Umbilical cord (tissue), 2 donors: Measurements from ENCODE around the gene INPP5D. TPM values are rescaled to one million over a fixed set of nuclear protein-coding genes. Genes with fewer than 3 reads are reported as not detected.

Experiments
- DNase-seq: peaks from one replicate; pipeline ENCODE4 v3.0.0-alpha.2; 2015; ENCODE audit warnings: low spot score
- total RNA-seq: library from RNA; depleted of rRNA; stranded (reverse); fragments of >200 nt; gene quantifications from one replicate; pipeline ENCODE4 v1.2.3, GENCODE V29; 2014; ENCODE audit warnings: low replicate concordance; ENCODE audit not compliant: insufficient read depth

INPP5D gene
- total RNA-seq, 1 donor from 2014 or later: 5.8 TPM

GRCh38 chr2:233208382-233209116 is 148.4 kb downstream of the INPP5D start:
- no peak for DNase-seq

DNA sequence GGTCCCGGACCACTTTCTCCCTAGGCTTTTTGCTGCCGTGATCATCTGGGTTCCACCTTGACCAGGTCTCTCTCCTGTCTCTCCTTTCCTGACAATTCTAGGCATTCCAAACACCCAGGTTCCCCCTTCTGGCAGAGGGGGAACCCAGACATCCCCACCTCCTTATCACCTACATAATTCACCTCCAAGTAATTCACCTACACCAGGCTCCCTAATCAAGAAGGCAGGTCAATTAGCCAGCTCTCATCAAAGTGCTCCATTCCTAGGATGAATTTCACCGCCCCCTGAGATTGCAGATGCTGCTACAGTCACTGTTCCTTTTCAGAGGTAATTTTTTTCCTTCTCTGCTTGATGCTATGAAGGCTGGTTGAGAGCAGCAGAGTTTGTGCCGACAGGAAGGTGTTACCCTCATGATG is 149.0 kb downstream of the INPP5D start:
- no peak for DNase-seq

- peak; percentile 35 for DNase-seq
Observed at GRCh38 chr2:233209533-233210171, 149.5 kb downstream of the INPP5D start.

DNA sequence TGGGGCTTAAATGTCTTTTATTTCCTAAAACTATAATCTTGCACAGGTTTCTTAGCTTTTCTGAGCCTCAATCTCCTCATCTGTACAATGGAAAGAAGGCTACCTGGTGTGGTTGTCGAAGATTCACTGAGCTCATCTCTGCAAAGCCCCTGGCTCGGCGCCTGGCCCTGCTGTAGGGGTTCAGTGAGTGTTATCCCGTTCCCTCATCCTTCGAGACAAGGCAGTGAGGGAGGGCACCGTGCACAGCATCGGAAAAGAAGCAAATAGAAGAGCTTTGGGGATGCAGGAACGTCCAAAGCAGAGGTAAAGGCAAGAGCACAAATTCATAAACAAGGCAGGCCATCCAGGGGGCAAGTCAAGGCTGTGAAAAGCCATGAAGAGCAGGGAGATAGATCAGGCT is 150.1 kb downstream of the INPP5D start:
- DNase-seq: no peak

DNA sequence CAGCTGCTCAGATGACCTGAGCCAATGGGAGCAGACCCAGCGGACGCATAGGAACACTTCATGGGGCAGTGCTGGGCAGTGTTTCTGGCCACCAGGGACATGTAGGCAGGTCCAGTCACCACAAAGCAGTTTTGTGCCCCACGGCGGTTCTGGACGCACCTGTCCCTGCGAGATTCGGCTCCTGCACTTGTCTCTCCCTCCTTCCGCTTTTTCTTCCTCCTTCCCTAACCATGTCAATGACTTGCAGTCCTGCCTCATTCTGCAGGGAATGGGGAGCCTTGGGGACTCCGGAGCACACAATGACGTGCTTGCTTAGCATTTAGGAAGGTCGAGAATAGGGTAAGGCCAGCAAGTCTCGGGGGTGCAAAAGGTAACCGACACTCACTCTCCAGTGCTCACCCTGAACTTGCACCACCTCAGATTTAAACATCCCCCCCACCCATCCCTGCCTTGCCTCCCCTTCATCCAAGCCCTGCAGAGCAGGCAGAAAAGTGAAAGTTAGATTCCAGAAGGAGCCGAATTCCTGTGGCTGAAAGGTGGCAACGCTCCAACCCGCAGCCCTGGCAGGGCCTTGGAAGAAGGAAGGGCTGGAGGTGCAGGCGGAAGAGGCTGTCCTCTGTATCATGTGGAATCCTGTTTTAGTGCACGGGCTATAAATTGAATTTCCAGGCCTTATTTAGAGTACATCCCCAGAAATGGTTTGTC is 150.9 kb downstream of the INPP5D start:
- DNase-seq: peak; percentile 88

DNA sequence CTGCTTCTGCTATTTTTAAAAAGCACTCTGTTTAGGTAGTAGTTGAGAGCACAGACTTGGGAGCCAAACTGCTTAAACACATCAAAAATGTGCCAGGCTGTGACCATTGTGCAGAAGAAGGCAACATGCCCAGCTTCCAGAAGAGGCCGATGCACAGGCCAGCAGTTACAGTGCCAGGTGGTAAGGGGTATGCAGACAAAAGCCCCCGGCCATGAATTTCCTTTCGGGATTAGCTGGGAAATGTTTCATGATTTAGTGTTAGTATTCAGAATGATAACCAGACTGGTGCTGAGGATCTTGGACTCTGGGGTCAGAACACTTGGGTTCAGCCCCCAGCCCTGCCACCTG is 151.4 kb downstream of the INPP5D start:
- no peak for DNase-seq

- no peak for DNase-seq
Observed at GRCh38 chr2:233213011-233213410, 152.9 kb downstream of the INPP5D start.

DNA sequence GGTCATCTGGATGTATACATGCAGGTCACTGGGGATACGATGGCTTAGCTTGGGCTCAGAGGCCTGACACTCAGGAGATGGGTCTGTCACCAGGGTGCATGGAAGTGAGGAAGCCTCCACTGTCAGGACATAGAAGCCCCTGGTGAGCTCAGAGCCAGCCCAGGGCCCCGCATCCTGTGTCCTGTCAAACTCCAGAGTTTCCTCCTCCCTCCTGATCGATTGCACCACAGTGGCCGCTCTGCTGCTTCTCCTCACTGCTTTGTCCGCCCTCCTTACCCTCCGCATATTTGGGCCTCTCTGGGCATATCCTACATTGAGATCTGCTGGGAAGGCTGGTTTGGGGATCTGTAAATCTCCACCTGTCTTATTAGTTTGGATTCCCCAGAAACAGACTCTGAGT is 153.8 kb downstream of the INPP5D start:
- DNase-seq: no peak

DNA sequence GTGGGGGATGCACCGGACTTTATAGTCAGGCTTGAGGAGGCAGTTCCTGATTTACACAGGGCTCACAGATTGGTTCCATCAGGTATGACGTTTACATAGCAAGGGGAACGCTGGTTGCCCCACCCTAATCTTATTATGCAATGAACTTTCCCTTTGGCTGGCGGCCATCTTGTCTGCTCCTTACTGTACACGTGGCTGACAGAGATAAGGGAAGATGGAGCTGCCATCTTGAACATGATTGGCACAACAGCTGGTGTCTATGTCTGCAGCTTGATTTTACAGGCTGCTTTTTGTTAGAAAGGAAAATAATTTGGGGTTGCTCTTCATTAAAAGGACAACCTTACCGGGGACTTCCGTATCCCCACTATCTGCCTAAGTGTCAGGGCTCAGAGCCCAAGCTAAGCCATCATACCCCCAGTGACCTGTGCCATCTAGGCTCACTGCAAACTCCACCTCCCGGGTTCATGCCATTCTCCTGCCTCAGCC is 157.8 kb downstream of the INPP5D start:
- no peak for DNase-seq

DNA sequence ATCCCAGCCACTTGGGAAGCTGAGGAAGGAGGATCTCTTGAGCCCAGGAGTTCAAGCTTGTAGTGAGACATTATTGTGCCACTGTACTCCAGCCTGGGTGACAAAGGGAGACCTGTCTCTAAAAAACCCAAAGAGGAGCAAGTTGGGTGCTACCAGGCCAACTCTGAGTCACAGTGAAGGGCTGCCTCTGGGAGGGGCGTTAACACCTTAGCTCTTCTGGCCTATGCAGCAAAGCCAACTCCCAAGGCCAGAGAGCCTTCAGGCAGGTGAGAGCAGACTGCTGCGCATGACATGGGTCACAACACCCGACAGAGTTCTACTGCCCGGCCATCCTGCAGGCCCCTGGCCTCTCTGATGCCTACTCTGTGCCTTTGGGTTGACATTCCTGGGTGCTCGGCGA is 158.7 kb downstream of the INPP5D start:
- DNase-seq: no peak

DNA sequence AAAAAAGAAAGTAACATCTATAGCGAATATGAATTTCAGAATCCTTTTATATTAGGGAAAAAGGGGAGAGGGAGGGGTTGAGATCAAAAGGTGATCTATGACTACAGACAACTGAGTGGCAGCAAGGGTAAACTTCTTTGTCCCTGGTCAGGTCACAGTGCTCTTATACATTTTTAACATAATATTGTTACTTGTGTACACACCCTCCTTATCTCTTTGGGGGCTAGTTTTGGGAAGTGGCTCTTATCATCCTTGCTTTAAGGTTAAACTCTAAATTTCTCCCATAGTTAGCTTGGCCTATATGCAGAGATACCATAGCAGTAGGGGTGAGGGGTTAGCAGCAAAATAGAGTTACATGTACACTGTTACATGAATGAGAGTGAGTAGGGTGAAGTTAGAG is 159.7 kb downstream of the INPP5D start:
- DNase-seq: no peak

GRCh38 chr2:233221378-233222063 is 161.4 kb downstream of the INPP5D start:
- no peak for DNase-seq

DNA sequence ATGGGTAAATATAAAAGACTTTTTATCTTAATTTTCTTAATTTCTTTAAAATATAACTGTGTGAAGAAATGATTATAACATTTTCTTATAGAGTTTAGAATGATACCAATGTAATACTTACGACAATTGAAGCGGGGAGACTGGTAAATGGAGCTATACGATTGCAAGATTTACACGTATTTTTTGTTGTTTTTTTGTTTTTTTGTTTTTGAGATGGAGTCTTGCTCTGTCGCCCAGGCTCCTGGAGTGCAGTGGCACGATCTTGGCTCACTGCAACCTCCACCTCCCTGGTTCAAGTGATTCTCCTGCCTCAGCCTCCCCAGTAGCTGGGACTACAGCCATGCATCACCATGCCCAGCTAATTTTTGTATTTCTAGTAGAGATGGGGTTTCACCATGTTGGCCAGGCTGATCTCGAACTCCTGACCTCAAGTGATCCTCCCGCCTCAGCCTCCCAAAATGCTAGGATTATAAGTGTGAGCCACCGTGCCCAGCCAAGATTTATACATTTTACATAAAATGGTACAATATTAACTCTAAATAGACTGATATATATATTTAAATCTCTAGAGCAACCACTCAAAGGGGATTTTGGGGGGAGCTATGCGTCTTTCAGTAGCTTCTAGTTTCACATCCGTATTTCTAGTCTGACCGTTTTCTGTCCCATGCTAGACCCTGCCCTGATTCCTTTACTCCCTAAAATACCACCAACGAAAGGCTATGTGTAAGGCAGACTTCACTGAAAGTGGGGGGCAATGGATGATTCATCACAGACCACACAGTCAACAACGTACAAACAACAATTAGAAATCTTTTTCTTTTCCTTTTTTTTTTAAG is 163.1 kb downstream of the INPP5D start:
- no peak for DNase-seq

- DNase-seq: no peak
Observed at GRCh38 chr2:233225230-233226068, 165.3 kb downstream of the INPP5D start.

DNA sequence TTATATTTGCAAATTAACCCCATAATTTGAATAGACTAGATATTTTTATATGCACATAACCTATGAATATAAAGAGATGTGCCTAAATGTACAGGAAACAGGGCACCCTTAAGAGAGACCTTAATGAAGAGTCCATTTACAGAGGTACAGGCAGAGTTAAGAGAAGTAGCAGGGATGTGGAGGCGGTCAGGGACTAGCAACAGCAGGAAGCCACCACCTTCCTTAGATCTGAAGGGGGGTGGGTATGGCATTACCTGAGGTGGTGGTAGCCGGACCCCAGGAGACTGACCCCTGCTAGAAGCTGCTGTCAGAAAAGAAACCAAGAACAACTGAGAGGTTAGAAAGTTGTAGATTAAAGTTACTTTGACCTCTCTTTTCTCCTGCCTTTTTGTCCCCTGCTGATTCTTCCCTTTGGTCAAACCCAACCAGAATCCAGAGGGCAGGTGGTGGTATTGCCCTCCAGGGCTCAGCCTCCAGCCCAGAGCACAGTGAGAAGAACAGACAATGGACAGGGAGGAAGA is 166.4 kb downstream of the INPP5D start:
- no peak for DNase-seq

- DNase-seq: no peak
Observed at GRCh38 chr2:233227346-233227978, 167.3 kb downstream of the INPP5D start.

DNA sequence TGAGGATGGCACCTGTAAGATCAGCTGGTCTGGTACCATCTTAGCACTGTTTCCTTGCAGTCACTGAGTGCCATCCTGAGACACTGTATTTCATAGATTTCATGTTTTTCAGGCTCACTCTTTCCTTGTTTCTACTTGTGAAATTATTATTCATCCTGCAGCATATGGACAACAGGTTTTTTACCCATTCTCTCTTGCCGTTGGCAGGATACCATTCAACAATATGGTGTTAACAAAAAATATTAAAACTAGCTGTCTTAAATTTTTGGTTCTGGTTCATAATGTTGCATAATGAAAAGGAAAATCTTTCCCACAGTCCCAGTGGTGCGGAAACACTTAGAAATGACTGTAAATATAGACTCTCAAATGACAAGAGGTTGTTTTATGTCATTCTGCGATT is 168.2 kb downstream of the INPP5D start:
- DNase-seq: no peak

DNA sequence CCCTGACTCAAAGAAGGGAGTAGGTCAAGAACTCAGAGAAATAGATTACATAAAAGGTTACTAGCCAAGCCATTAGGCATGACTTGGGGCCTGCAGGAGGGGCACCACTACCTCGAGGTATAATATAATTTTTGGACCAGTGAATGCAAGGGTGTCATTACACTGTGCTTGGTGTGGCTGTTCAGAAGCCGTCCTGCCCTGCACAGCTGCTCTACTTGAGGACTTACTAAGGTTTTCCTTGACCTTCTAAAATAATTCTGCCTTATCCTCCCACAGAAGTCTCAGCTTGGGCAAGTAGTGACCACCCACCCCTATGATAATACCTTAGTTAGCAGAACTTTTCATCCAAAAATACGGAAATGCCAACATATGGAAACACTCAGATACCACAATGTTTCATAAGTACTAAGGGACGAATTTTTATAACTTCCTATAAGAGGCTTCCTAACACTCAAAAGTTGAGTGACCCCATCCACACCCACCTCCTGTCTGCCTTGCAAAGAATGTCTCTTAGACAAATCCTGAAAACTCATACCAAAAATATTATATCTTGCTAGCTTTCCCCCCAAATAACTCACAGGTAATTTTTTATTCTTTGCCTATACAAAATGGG is 173.6 kb downstream of the INPP5D start:
- DNase-seq: no peak

GRCh38 chr2:233234264-233234663 is 174.1 kb downstream of the INPP5D start:
- DNase-seq: no peak
